Transverse colon (tissue), 4 donors: ENCODE measurements around the gene DNAJB1. TPM values are rescaled to one million over a fixed set of nuclear protein-coding genes. Genes with fewer than 3 reads are reported as not detected.

Source experiments
- DNase-seq: peaks from one replicate; pipeline ENCODE4 v3.0.0-alpha.2; 2019
- H3K27ac ChIP-seq, 4 donors: fragments of 200-600 bp; sonication (generic); 2 replicates each; pipeline ENCODE4 v1.5.1; 2016 to 2018; ENCODE audit warnings: inconsistent platforms in 4 of 4
- H3K27me3 ChIP-seq: fragments of 200-600 bp; sonication (generic); 2 replicates; pipeline ENCODE4 v1.5.1; 2017; ENCODE audit warnings: inconsistent platforms
- H3K36me3 ChIP-seq, 4 donors: fragments of 200-600 bp; sonication (generic); 2 replicates each; pipeline ENCODE4 v1.5.1; 2017 to 2019; ENCODE audit warnings: inconsistent platforms in 4 of 4
- H3K4me1 ChIP-seq, 4 donors: fragments of 200-600 bp; sonication (generic); 2 replicates each; pipeline ENCODE4 v1.5.1; 2017 to 2020; ENCODE audit warnings: inconsistent platforms in 4 of 4
- H3K4me3 ChIP-seq, 4 donors: fragments of 200-600 bp; sonication (generic); 1 replicate in 1 of 4; 2 replicates in 3 of 4; pipeline versions ENCODE4 v1.5.1 to v1.6.1; 2017 to 2019; ENCODE audit warnings: inconsistent platforms in 4 of 4
- H3K9me3 ChIP-seq, 2 donors: fragments of 200-600 bp; sonication (generic); 2 replicates each; pipeline ENCODE4 v1.5.1; 2017 to 2019; ENCODE audit warnings: inconsistent platforms in 2 of 2
- EP300 ChIP-seq: sonication (generic); formaldehyde crosslinking; IDR thresholded peaks from one replicate; pipeline ENCODE4 v1.6.1; 2017; ENCODE audit warnings: antibody characterized with exemption, low read depth
- POLR2A ChIP-seq: fragments of 450-650 bp; IDR thresholded peaks from one replicate; pipeline ENCODE4 v1.6.1; 2016; ENCODE audit warnings: antibody characterized with exemption, mild to moderate bottlenecking, moderate library complexity
- POLR2AphosphoS5 ChIP-seq, 3 donors: sonication (generic); formaldehyde crosslinking; IDR thresholded peaks; one replicate each; pipeline ENCODE4 v1.6.1; 2016; ENCODE audit warnings: antibody characterized with exemption in 3 of 3
- WGBS, 2 donors: methylation state at CpG; one replicate each; pipeline ENCODE4 v1.1.5; 2018; ENCODE audit warnings: low coverage in 1 of 2; 5-methylcytosine and 5-hydroxymethylcytosine counted together
- in situ Hi-C, 4 donors: fragments of 200-750 bp; cut with MboI; loops; one replicate each; pipeline versions ENCODE4 v1.15.0 to v1.15.1; 2017; ENCODE audit warnings: low sequenced_read_pairs in 3 of 4, low pct_ligation_motif_present in 1 of 4, low pct_unique_long_range_greater_than_20kb in 1 of 4
- intact Hi-C: fragments of 100-400 bp; cut with DNase I; formaldehyde crosslinking; loops from one replicate; pipeline ENCODE4 v1.15.1; 2023; ENCODE audit warnings: low total_unique reads
- total RNA-seq, 4 donors: library from RNA; depleted of rRNA; stranded (reverse); fragments of >200 nt; gene quantifications; one replicate each; pipeline ENCODE4 v1.1.0, GENCODE V29; 2016
- TF ChIP-seq, protein P1 (sequence below), 5 experiments: fragments of 200-600 bp in 3 of 5; fragments of 450-650 bp in 2 of 5; sonication (generic) in 3 of 5; IDR thresholded peaks; 1 replicate in 2 of 5; 2 replicates in 3 of 5; pipeline ENCODE4 v1.5.1; 2016 to 2017; ENCODE audit warnings: antibody characterized with exemption in 5 of 5, inconsistent platforms in 3 of 5, mild to moderate bottlenecking in 2 of 5, moderate library complexity in 1 of 5

Gene DNAJB1
- total RNA-seq, 4 donors from 2014 or later = 20.3 to 111 (median 93.8) TPM

GRCh38 chr19:14528419-14529253 lies 10.4 kb upstream of the DNAJB1 start:
- TF ChIP-seq, protein P1, sequence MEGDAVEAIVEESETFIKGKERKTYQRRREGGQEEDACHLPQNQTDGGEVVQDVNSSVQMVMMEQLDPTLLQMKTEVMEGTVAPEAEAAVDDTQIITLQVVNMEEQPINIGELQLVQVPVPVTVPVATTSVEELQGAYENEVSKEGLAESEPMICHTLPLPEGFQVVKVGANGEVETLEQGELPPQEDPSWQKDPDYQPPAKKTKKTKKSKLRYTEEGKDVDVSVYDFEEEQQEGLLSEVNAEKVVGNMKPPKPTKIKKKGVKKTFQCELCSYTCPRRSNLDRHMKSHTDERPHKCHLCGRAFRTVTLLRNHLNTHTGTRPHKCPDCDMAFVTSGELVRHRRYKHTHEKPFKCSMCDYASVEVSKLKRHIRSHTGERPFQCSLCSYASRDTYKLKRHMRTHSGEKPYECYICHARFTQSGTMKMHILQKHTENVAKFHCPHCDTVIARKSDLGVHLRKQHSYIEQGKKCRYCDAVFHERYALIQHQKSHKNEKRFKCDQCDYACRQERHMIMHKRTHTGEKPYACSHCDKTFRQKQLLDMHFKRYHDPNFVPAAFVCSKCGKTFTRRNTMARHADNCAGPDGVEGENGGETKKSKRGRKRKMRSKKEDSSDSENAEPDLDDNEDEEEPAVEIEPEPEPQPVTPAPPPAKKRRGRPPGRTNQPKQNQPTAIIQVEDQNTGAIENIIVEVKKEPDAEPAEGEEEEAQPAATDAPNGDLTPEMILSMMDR (IDR thresholded peaks at IDR 0.05) = no peak
- TF ChIP-seq EP300 = no peak
- TF ChIP-seq POLR2AphosphoS5 (IDR thresholded peaks at IDR 0.05) = no peak
- no peak for TF ChIP-seq POLR2A
- DNase-seq = no peak
- WGBS, 2 donors = 29 to 55% methylated on average over 4 to 39 of the region's 39 CpGs
- intact Hi-C loops (no loop called here), in situ Hi-C loops (no loop called here)
- H3K4me1 ChIP-seq = peaks cover 6 to 24% (median 14%) of the 10 kb centered on the region in 4 donors
- H3K27ac ChIP-seq = peak overlapping the region; percentile 93 to 98 (median 96)
- no peaks in the 10 kb centered on the region for H3K27me3 ChIP-seq
- H3K36me3 ChIP-seq = no peaks in the 10 kb centered on the region
- peak overlapping the region; percentile 50 to 89 (median 60) for H3K4me3 ChIP-seq
- no peaks in the 10 kb centered on the region for H3K9me3 ChIP-seq

DNA sequence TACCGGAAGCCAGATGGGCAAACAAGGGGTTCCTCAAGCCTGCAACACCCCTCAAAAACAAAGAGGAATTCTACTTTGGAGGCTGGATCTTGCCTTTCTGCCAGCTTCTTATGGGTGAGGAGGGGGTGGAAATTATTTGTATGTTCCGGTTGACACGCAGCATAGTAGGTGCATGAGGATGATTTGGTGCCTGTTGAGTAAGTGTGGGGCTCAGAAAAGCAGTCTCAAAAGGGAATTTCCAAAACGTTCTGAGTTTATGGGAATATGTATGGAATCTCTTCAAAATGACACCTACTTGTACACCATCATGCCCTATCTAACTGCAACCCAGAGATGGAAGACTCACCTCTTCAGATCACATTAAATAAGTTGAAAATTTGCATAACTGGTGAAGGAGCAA lies 8.2 kb upstream of the DNAJB1 start:
- DNase-seq = no peak
- H3K4me3 ChIP-seq = no peak overlapping the region
- peaks cover 6 to 34% (median 17%) of the 10 kb centered on the region in 4 donors for H3K4me1 ChIP-seq
- no peaks in the 10 kb centered on the region for H3K27me3 ChIP-seq
- no peaks in the 10 kb centered on the region for H3K9me3 ChIP-seq
- intact Hi-C loops = no loop called here
- TF ChIP-seq POLR2A (no peak), EP300 (no peak), POLR2AphosphoS5 (IDR thresholded peaks at IDR 0.05) (no peak)
- TF ChIP-seq, protein P1 (IDR thresholded peaks at IDR 0.05) = no peak
- 85% methylated on average over 4 of the region's 4 CpGs; no CpG with 5 or more reads in 1 of the 2 donors for WGBS, 2 donors
- H3K36me3 ChIP-seq = no peaks in the 10 kb centered on the region
- in situ Hi-C loops = no loop called here
- no peak overlapping the region for H3K27ac ChIP-seq

DNA sequence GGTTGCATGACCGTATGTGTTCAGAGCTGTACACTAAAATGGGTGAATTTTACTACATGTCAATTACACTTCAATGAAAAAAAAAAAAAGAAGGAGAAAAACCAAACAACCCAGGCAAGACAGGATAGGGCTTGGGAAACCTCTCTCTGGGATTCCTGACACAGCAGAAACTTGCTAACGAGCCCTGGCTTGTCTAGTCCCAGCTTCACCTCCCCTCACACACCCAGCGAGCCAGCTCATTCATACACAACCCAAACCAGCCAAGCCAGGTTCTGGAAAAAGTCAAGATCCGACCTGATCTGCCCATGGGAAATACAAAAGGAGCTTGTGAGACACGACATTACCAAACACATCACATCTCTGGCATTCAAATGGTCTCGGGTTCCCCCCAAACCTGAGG lies 7.5 kb upstream of the DNAJB1 start:
- intact Hi-C loops = no loop called here

DNA sequence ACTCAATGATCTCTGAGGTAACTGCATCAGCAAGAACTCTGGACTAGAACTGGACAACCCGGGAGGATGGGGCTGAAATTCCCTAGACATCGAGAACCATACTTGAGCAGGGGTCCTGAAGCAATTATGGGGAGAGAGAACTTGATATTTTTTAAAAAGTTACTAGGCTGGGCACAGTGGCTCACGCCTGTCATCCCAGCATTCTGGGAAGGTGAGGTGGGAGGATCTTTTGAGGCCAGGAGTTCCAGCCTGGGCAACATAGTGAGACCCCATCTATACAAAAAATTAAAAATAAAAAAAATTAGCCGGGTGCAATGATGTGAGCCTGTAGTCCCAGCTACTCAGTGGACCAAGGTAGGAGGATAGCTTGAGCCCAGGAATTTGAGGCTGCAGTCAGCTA lies 2.3 kb upstream of the DNAJB1 start:
- H3K27ac ChIP-seq = peak overlapping the region; percentile 98 to 100 (median 100)
- DNase-seq = no peak
- peaks cover 0 to 7% (median 3%) of the 10 kb centered on the region in 4 donors for H3K36me3 ChIP-seq
- H3K4me3 ChIP-seq = no peak overlapping the region
- intact Hi-C loops = no loop called here
- H3K27me3 ChIP-seq = no peaks in the 10 kb centered on the region
- no peak for TF ChIP-seq POLR2AphosphoS5 (IDR thresholded peaks at IDR 0.05)
- TF ChIP-seq, protein P1 (IDR thresholded peaks at IDR 0.05) = no peak
- TF ChIP-seq POLR2A = no peak
- in situ Hi-C loops = no loop called here
- no peaks in the 10 kb centered on the region for H3K9me3 ChIP-seq
- 92 to 98% methylated on average over 4 of the region's 4 CpGs for WGBS, 2 donors
- H3K4me1 ChIP-seq = peaks cover 14 to 54% (median 29%) of the 10 kb centered on the region in 4 donors

More for the DNA sequence above, 7.5 kb upstream of the DNAJB1 start:
- Histone ChIP-seq H3K4me3 (no peak overlapping the region), H3K27ac (no peak overlapping the region), H3K36me3 (no peaks in the 10 kb centered on the region), H3K27me3 (no peaks in the 10 kb centered on the region), H3K4me1 (peaks cover 6 to 33% (median 13%) of the 10 kb centered on the region in 4 donors), H3K9me3 (no peaks in the 10 kb centered on the region)
- in situ Hi-C loops = no loop called here
- DNase-seq = no peak
- no peak for TF ChIP-seq POLR2A
- TF ChIP-seq, protein P1 (IDR thresholded peaks at IDR 0.05) = no peak
- TF ChIP-seq POLR2AphosphoS5 (IDR thresholded peaks at IDR 0.05) = no peak
- TF ChIP-seq EP300 = no peak
- WGBS, 2 donors = 52 to 55% methylated on average over 2 to 6 of the region's 6 CpGs
